Activated T-helper 2 cell treated with anti-CD3 and anti-CD28 coated beads, Interferon-gamma antibody, Interleukin-2, Interleukin-4, amounts not matched to agents 10 μg/mL and 5 μg/mL and 100 μg/mL, durations not matched to agents 14 hours and 24 hours and 36 hours (primary cell): ENCODE results near the gene SIL1. TPM values are rescaled to one million over a fixed set of nuclear protein-coding genes. Genes with fewer than 3 reads are reported as not detected.
"Not testable (repeated sequence)": the region's sequence is repeated elsewhere in the genome, so short reads cannot be mapped to it uniquely, and the experiment has no call there.

Experiments
- DNase-seq: peaks from one replicate; pipeline ENCODE4 v3.0.0; 2021; ENCODE audit warnings: low spot score
- H3K27ac Mint-ChIP-seq: one replicate; pipeline ENCODE4 v1.8.0; 2021; ENCODE audit warnings: mixed read lengths
- H3K27me3 Mint-ChIP-seq: one replicate; pipeline ENCODE4 v1.8.0; 2021; ENCODE audit warnings: low read depth, mixed read lengths
- H3K36me3 Mint-ChIP-seq: one replicate; pipeline ENCODE4 v1.8.0; 2021; ENCODE audit warnings: low read depth, mixed read lengths
- H3K4me1 Mint-ChIP-seq: one replicate; pipeline ENCODE4 v1.8.0; 2021; ENCODE audit warnings: low read depth, mixed read lengths
- H3K4me3 Mint-ChIP-seq: one replicate; pipeline ENCODE4 v1.8.0; 2021; ENCODE audit warnings: low read depth, mild to moderate bottlenecking, moderate library complexity, mixed read lengths
- H3K9me3 Mint-ChIP-seq: one replicate; pipeline ENCODE4 v1.8.0; 2021; ENCODE audit warnings: mixed read lengths
- intact Hi-C: fragments of 100-400 bp; cut with micrococcal nuclease; formaldehyde crosslinking; loops from one replicate; pipeline ENCODE4 v1.15.1; 2023
- total RNA-seq: library from RNA; stranded (reverse); gene quantifications from 2 replicates; pipeline ENCODE4 v1.2.3, GENCODE V29; 2022

The SIL1 gene
- total RNA-seq, 1 donor from 2014 or later: 31.1 TPM

DNA sequence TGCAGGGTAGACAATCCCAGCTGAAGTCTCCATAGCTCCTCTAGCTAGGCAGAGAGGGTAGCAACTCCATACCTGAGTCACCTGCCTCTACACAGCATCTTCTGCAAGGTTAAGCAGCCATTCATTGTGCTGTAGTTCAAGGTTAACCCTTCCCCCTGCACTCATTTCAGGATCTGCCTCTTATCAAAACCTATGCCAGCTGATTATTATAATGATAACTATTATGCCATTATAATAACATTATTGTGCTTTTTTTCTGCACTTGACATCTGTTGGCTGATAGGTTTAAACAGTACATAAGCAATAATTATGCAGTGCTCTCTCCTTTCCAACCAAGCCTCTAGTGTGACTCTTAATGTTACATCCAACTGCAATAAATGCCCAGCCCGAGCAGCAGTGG, 17.3 kb downstream of the SIL1 start:
- H3K27ac Mint-ChIP-seq: no peak overlapping the region
- intact Hi-C loops: no loop called here
- no peak for DNase-seq
- H3K27me3 Mint-ChIP-seq: no peaks in the 10 kb centered on the region
- no peaks in the 10 kb centered on the region for H3K36me3 Mint-ChIP-seq
- H3K4me1 Mint-ChIP-seq: peaks cover 13% of the 10 kb centered on the region
- H3K4me3 Mint-ChIP-seq: no peak overlapping the region
- H3K9me3 Mint-ChIP-seq: no peaks in the 10 kb centered on the region

DNA sequence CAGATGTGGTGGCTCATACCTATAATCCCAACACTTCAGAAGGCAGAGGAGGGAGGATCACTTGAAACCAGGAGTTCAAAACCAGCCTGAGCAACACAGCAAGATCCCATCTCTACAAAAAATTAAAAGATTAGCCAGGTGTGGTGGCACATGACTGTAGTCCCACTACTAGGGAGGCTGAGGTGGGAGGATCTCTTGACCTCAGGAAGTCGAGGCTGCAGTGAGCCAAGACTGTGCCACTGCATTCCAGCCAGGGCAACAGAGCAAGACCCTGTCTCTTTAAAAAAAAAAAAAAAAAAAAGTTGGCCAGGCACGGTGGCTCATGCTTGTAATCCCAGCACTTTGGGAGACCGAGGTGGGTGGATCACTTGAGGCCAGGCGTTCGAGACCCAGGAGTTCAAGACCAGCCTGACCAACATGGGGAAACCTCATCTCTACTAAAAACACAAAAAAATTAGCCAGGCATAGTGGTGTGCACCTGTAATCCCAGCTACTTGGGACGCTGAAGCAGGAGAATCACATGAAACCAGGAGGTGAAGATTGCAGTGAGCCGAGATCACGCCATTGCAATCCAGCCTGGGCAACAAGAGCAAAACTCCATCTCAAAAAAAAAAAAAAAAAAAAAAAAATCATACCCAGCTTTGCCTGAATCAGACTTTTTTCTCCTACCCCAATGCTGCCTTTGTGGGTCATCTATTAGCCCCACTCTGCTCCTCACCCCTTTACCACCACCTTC, 18.2 kb downstream of the SIL1 start:
- H3K4me1 Mint-ChIP-seq, intact Hi-C loops, H3K27me3 Mint-ChIP-seq, H3K9me3 Mint-ChIP-seq, DNase-seq, H3K27ac Mint-ChIP-seq, H3K4me3 Mint-ChIP-seq, H3K36me3 Mint-ChIP-seq: not testable (repeated sequence)

DNA sequence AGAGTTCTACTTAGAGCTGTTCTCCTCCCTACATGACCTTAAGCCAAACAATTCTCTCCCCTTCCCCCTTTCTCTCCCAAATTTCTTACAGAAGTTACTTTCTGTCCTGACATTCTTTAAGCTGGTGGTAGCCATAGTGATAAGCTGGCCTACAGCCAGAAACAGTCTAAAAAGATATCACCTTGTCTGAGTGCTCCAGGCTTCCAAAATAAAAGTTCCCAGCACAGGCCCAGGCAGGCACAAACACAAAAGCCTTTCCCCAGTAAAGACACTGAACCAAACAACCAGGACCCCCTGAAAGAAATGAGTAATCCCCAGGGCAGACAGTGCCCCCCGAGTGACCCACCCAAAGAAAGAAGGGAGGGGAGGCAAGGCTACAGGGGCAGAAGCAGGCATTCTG, 19.2 kb downstream of the SIL1 start:
- H3K4me1 Mint-ChIP-seq: peaks cover 8% of the 10 kb centered on the region
- H3K4me3 Mint-ChIP-seq: no peak overlapping the region
- H3K27me3 Mint-ChIP-seq: no peaks in the 10 kb centered on the region
- intact Hi-C loops: no loop called here
- no peak for DNase-seq
- no peaks in the 10 kb centered on the region for H3K36me3 Mint-ChIP-seq
- no peaks in the 10 kb centered on the region for H3K9me3 Mint-ChIP-seq
- H3K27ac Mint-ChIP-seq: no peak overlapping the region

DNA sequence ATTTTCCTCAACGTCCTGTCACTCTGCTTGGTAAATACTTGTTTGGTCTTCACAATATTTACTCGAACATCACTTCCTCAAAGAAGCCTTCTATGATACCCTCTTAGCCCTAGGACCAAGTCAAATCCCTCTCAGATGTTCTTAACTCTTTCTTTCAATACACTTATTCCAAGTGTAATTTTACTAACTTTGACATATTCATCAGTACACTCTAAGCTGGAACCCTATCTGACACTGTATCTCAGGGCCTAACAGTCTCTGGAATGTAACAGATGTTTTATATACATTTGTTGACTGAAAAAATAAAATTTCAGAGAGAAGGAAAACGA, 19.6 kb downstream of the SIL1 start:
- Mint-ChIP-seq H3K36me3 (no peaks in the 10 kb centered on the region), H3K4me1 (peaks cover 8% of the 10 kb centered on the region), H3K9me3 (no peaks in the 10 kb centered on the region), H3K4me3 (no peak overlapping the region), H3K27me3 (no peaks in the 10 kb centered on the region), H3K27ac (peak overlapping the region; percentile 6)
- intact Hi-C loops: no loop called here
- no peak for DNase-seq

DNA sequence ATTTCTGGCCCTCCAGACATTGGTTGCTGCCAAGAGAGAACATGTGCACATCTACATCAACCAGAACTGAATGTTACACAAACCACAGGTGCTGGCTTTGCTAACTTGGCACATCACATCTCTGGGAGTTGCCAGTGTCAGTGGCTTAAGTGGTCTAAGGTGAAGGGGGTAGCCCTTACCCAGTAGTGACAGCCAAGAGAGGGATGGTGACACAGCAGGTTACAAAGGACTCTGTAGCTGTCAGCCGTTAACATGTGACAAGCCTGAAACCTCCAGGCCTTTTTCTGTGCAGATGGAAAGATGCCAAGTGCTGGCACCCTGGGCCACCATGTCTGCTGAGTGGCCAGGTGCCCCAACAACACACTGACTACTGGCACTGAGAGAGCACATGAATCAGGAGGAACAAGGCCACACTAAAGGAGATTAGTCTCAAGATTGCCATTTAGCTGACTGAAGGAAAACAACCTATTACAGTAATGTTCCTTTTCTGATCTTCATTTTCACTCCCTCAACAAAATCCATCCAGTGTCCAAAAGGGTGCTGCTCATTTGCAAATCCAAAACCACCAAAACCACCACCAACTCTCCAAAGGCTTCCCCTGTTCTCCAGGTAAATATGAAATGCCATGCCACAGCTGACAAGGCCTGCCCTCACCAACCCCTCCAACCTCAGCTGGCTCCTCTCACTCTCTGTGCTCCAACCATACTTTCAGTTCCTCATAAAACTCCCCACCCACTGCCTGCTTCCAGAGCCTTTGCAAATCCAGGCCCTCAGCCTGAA, 20.2 kb downstream of the SIL1 start:
- H3K4me3 Mint-ChIP-seq: no peak overlapping the region
- peak overlapping the region; percentile 6 for H3K27ac Mint-ChIP-seq
- no peaks in the 10 kb centered on the region for H3K27me3 Mint-ChIP-seq
- intact Hi-C loops: no loop called here
- no peaks in the 10 kb centered on the region for H3K36me3 Mint-ChIP-seq
- no peak for DNase-seq
- H3K9me3 Mint-ChIP-seq: peaks cover under 1% of the 10 kb centered on the region
- H3K4me1 Mint-ChIP-seq: peaks cover 8% of the 10 kb centered on the region

DNA sequence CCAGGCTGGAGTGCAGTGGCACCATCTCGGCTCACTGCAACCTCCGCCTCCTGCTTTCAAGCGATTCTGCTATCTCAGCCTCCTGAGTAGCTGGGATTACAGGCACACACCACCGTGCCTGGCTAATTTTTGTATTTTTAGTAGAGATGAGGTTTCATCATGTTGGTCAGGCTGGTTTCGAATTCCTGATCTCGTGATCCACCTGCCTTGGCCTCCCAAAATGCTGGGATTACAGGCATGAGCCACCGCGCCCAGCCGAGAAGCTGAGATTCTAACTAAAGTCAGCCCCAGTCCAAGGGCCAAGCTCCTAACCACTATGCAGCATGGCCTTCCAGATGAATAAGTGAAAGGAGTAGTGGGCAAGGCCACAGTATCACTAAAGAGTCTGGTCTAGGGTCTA, 20.9 kb downstream of the SIL1 start:
- DNase-seq, H3K4me1 Mint-ChIP-seq, H3K9me3 Mint-ChIP-seq, H3K36me3 Mint-ChIP-seq, H3K27me3 Mint-ChIP-seq, H3K4me3 Mint-ChIP-seq, H3K27ac Mint-ChIP-seq, intact Hi-C loops: not testable (repeated sequence)

DNA sequence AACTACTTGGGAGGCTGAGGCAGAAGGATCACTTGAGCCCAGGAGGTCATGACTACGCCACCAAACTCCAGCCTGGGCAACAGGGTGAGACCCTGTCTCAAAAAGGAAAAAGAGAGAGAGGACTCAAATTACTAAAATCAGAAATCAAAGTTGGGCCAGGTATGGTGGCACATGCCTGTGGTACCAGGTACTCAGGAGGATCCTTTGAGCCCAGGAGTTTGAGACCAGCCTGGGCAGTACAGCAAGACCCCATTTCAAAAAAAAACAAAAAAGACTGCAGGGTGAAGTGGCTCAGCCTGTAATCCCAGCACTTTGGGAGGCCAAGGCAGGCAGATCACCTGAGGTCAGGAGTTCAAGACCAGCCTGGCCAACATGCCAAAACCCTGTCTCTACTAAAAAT, 23.8 kb downstream of the SIL1 start:
- intact Hi-C loops, DNase-seq, H3K4me1 Mint-ChIP-seq, H3K27ac Mint-ChIP-seq, H3K27me3 Mint-ChIP-seq, H3K4me3 Mint-ChIP-seq: not testable (repeated sequence)
- Mint-ChIP-seq H3K36me3 (peaks cover 12% of the 10 kb centered on the region), H3K9me3 (peaks cover 13% of the 10 kb centered on the region)

DNA sequence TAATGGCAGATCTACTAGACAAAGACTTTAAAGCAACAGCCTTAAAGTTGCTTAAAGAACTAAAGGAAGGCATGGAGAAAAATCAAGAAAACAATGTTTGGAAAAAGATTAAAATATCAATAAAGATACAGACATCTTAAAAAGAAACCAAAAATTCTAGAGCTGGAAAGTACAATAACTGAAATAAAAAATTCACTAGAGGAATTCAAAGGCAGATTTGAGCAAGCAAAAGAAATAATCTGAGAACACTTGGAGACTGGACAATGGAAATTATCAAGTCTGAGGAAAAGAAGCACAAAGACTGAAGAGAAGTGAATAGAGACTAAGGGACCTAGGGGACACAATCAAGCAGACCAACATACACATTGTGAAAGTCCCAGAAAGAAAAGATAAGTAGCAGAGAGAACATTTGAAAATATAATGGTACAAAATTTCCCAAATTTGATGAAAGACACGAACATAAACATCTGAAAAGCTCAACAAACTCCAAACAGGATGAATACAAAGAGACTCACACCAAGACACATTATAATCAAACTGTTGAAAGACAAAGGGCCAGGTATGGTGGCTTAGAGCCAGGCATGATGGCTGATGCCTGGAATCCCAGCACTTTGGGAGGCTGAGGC, 26.3 kb downstream of the SIL1 start:
- H3K4me1 Mint-ChIP-seq: peaks cover 2% of the 10 kb centered on the region
- no peak for DNase-seq
- peaks cover 12% of the 10 kb centered on the region for H3K36me3 Mint-ChIP-seq

DNA sequence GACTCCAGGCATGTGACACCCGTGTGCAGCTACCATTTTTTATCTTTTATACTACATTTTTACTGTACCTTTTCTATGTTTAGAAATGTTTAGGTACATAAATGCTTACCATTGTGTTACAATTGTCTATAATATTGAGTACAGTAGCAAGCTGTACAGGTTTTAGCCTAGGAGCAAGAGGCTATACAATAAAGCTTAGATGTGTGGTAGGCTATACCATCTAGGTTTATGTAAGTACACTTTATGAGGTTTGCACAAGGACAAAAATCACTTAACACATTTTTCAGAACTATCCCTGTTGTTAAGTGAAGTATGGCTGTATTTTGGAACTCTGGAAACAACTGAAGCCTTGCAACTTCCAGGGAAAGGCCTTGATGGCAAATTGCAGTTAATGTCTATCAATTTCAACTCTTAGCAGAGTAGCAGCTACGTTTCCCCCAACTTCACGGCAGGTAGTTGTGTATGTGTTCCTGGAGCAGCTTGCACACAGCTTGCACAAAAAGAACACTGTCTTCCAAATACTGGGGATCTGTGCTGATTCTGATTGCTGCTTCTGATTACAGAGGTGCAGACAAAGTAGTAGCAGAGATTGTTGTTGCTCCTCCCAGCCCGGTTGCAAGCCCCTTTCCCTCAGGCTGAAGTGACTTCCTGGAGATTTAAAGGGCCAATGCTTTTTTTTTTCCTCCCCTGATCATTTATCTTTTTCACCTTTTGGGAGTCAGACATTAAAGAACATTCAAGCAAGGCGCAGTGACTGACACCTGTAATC, 30.0 kb downstream of the SIL1 start:
- Mint-ChIP-seq H3K9me3 (peaks cover 13% of the 10 kb centered on the region), H3K36me3 (peaks cover 12% of the 10 kb centered on the region), H3K27me3 (no peaks in the 10 kb centered on the region), H3K4me1 (peaks cover 6% of the 10 kb centered on the region), H3K4me3 (no peak overlapping the region), H3K27ac (no peak overlapping the region)
- intact Hi-C loops: no loop called here
- no peak for DNase-seq

More for the DNA sequence above, 26.3 kb downstream of the SIL1 start:
- peaks cover 13% of the 10 kb centered on the region for H3K9me3 Mint-ChIP-seq
- no peak overlapping the region for H3K27ac Mint-ChIP-seq
- H3K4me3 Mint-ChIP-seq: no peak overlapping the region
- H3K27me3 Mint-ChIP-seq: no peaks in the 10 kb centered on the region
- intact Hi-C loops: no loop called here

DNA sequence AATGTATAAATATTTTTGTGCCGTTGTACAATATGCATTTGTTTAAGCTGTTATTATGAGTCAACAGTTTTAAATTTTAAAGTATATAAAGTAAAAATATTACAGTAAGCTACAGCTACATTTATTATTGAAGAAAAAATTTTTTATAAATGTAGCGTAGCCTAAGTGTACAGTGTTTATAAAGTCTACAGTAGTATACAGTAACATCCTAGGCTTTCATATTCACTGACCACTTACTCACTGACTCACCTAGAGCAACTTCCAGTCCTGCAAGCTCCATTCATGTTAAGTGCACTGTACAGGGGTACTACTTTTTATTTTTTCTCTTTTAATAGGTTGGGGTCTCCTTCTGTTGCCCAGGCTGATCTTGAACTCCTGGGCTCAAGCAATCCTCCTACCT, 30.6 kb downstream of the SIL1 start:
- intact Hi-C loops: no loop called here
- peaks cover 8% of the 10 kb centered on the region for H3K9me3 Mint-ChIP-seq
- H3K27ac Mint-ChIP-seq: no peak overlapping the region
- no peaks in the 10 kb centered on the region for H3K27me3 Mint-ChIP-seq
- peaks cover 9% of the 10 kb centered on the region for H3K36me3 Mint-ChIP-seq
- DNase-seq: no peak
- H3K4me1 Mint-ChIP-seq: peaks cover 6% of the 10 kb centered on the region
- H3K4me3 Mint-ChIP-seq: no peak overlapping the region

DNA sequence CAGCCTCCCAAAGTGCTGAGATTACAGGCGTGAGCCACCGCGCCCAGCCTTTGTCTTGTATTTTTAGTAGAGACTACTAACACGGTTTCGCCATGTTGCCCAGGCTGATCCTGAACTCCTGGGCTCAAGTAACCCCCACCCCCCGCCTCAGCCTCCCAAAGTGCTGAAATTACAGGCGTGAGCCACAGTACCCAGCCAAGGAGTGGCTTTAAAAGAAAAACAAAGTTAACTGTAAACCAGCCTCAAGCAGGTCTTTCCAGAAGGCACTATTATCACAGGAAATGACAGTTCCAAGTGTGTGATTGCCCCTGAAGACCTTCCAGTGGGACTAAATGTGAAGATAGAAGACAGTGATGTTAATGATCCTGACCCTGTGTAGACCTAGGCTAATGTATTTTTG, 31.1 kb downstream of the SIL1 start:
- Mint-ChIP-seq H3K9me3 (peaks cover 6% of the 10 kb centered on the region), H3K4me3 (no peak overlapping the region), H3K27me3 (no peaks in the 10 kb centered on the region), H3K4me1 (peaks cover 8% of the 10 kb centered on the region), H3K27ac (no peak overlapping the region), H3K36me3 (peaks cover 6% of the 10 kb centered on the region)
- intact Hi-C loops: no loop called here
- no peak for DNase-seq

DNA sequence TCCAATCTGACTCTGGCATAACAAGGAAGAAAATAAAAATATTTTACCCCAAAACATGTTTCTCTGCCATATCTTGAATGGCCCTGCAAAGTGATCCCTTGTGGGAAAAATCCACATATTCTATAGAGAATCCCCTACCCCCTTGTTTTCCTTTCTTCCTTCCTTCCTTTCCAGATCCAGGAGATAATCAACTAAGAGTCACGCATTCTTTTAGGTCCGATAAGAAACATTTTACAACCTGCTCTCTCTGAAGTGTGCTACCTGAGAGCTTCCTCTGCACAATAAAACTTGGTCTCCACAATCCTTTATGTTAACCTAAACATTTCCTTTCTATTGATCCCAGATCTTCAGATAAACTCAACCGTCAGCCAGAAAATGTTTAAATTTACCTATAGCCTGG, 33.3 kb downstream of the SIL1 start:
- H3K36me3 Mint-ChIP-seq, H3K4me3 Mint-ChIP-seq, H3K27me3 Mint-ChIP-seq, DNase-seq, H3K27ac Mint-ChIP-seq, intact Hi-C loops, H3K4me1 Mint-ChIP-seq, H3K9me3 Mint-ChIP-seq: not testable (repeated sequence)

DNA sequence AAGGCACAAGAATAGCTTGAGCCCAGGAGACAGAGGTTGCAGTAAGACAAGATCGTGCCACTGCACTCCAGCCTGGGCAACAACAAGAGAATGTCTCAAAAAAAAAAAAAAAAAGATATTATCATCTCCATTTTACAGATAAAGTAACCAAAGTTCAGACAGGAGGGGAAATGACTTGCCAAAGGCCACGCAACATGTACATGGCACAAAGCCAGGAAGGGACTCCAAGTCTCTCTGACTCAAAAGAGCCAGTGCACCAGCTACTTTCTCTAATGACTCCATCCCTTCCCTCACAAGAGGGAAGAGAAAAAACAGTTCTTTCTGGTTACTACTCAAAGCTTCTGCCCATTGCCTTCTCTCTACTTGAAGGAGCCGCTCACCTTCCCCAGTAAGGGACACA, 34.1 kb downstream of the SIL1 start:
- no peak for DNase-seq
- Mint-ChIP-seq H3K27ac (no peak overlapping the region), H3K27me3 (no peaks in the 10 kb centered on the region), H3K36me3 (no peaks in the 10 kb centered on the region), H3K9me3 (no peaks in the 10 kb centered on the region), H3K4me3 (no peak overlapping the region), H3K4me1 (peaks cover 9% of the 10 kb centered on the region)
- intact Hi-C loops: no loop called here
